Transverse colon (tissue), 1 donor: ENCODE results near the gene GFRA1.

ENCODE experiments used
- EP300 ChIP-seq: sonication (generic); formaldehyde crosslinking; IDR thresholded peaks from one replicate; pipeline ENCODE4 v1.6.1; 2017; ENCODE audit warnings: antibody characterized with exemption, low read depth
- POLR2A ChIP-seq: fragments of 450-650 bp; IDR thresholded peaks from one replicate; pipeline ENCODE4 v1.6.1; 2016; ENCODE audit warnings: antibody characterized with exemption, mild to moderate bottlenecking, moderate library complexity

- TF ChIP-seq POLR2A (no peak), EP300 (no peak)
Observed at GRCh38 chr10:116268976-116269375, 4.0 kb downstream of the GFRA1 start.
